Epithelial cell of esophagus (primary cell): ENCODE results near the gene BCOR.

Experiments
- DNase-seq: peaks from one replicate; pipeline ENCODE4 v3.0.0; 2010; ENCODE audit warnings: low read depth
- H3K4me3 ChIP-seq: 2 replicates; pipeline ENCODE4 v1.5.1; 2011; ENCODE audit warnings: mild to moderate bottlenecking, low read length, control low read depth
- CTCF ChIP-seq: IDR thresholded peaks from 2 replicates; pipeline ENCODE4 v1.5.1; 2011; ENCODE audit warnings: low read depth, mild to moderate bottlenecking, low read length, control low read depth, inconsistent platforms; ENCODE audit not compliant: insufficient read depth; ENCODE audit errors: missing control alignments

BCOR gene

GRCh38 chrX:40094041-40094899, 3.5 kb downstream of the BCOR start:
- peak; percentile 60 for DNase-seq
- H3K4me3 ChIP-seq: peak overlapping the region; percentile 57
- TF ChIP-seq CTCF: no peak

GRCh38 chrX:40093586-40093985, 4.2 kb downstream of the BCOR start:
- DNase-seq: no peak
- TF ChIP-seq CTCF: no peak
- H3K4me3 ChIP-seq: no peak overlapping the region

GRCh38 chrX:40092808-40093435, 4.8 kb downstream of the BCOR start:
- DNase-seq: no peak
- no peak overlapping the region for H3K4me3 ChIP-seq
- TF ChIP-seq CTCF: no peak

GRCh38 chrX:40091691-40092421, 5.9 kb downstream of the BCOR start:
- no peak for TF ChIP-seq CTCF
- H3K4me3 ChIP-seq: no peak overlapping the region
- DNase-seq: no peak

GRCh38 chrX:40090961-40091360, 6.8 kb downstream of the BCOR start:
- no peak for TF ChIP-seq CTCF
- no peak for DNase-seq
- H3K4me3 ChIP-seq: no peak overlapping the region

- no peak for DNase-seq
- no peak for TF ChIP-seq CTCF
- H3K4me3 ChIP-seq: no peak overlapping the region
Measured at GRCh38 chrX:40090050-40090804, 7.5 kb downstream of the BCOR start.
